Measurements from ENCODE around the gene GRAMD2B.
A peak's percentile ranks its signal among the peaks of the same experiment; 100 is the strongest.
"Not testable (repeated sequence)": the region's sequence is repeated elsewhere in the genome, so short reads cannot be mapped to it uniquely, and the experiment has no call there.

The GRAMD2B gene

GRCh38 chr5:126422994-126423788 lies at the start of gene GRAMD2B:
Gene GRAMD2B (plus strand): TSS chr5:126423409. CDS start chr5:126423607, 198 bp downstream.
- H3K4me3 ChIP-seq (ENCODE audit: low read depth, low read length) = peak within 1 kb of the TSS; percentile 61
- peak; percentile 96 for DNase-seq (ENCODE audit: low read depth)
- no peak for TF ChIP-seq CTCF (IDR thresholded peaks at IDR 0.05; ENCODE audit: control insufficient read depth, extremely low read depth, insufficient read depth)

- no peak overlapping the region for H3K4me3 ChIP-seq (ENCODE audit: low read depth, low read length)
- no peak for TF ChIP-seq CTCF (IDR thresholded peaks at IDR 0.05; ENCODE audit: control insufficient read depth, extremely low read depth, insufficient read depth)
- no peak for DNase-seq (ENCODE audit: low read depth)
These were observed 49.1 kb upstream of the GRAMD2B start for GRCh38 chr5:126374109-126374416.

GRCh38 chr5:126376443-126376842 lies 46.8 kb upstream of the GRAMD2B start:
- no peak for DNase-seq (ENCODE audit: low read depth)
- no peak overlapping the region for H3K4me3 ChIP-seq (ENCODE audit: low read depth, low read length)
- no peak for TF ChIP-seq CTCF (IDR thresholded peaks at IDR 0.05; ENCODE audit: control insufficient read depth, extremely low read depth, insufficient read depth)

GRCh38 chr5:126377424-126377823 lies 45.8 kb upstream of the GRAMD2B start:
- no peak overlapping the region for H3K4me3 ChIP-seq (ENCODE audit: low read depth, low read length)
- TF ChIP-seq CTCF (IDR thresholded peaks at IDR 0.05; ENCODE audit: control insufficient read depth, extremely low read depth, insufficient read depth) = no peak
- no peak for DNase-seq (ENCODE audit: low read depth)

- H3K4me3 ChIP-seq (ENCODE audit: low read depth, low read length); DNase-seq (ENCODE audit: low read depth): not testable (repeated sequence)
These were observed 42.9 kb upstream of the GRAMD2B start for GRCh38 chr5:126380316-126380715.

GRCh38 chr5:126383246-126383645 lies 40.0 kb upstream of the GRAMD2B start:
- no peak for TF ChIP-seq CTCF (IDR thresholded peaks at IDR 0.05; ENCODE audit: control insufficient read depth, extremely low read depth, insufficient read depth)
- H3K4me3 ChIP-seq (ENCODE audit: low read depth, low read length) = no peak overlapping the region
- no peak for DNase-seq (ENCODE audit: low read depth)

- DNase-seq (ENCODE audit: low read depth) = no peak
- no peak overlapping the region for H3K4me3 ChIP-seq (ENCODE audit: low read depth, low read length)
- no peak for TF ChIP-seq CTCF (IDR thresholded peaks at IDR 0.05; ENCODE audit: control insufficient read depth, extremely low read depth, insufficient read depth)
These were observed 39.4 kb upstream of the GRAMD2B start for GRCh38 chr5:126383776-126384175.
